Astrocyte (in vitro differentiated cells and primary cell): ENCODE data around the gene CEP41. TPM values are rescaled to one million over a fixed set of nuclear protein-coding genes. Genes with fewer than 3 reads are reported as not detected.

Experiments used
- DNase-seq: peaks from one replicate; pipeline ENCODE4 v3.0.0-alpha.2; 2010; ENCODE audit warnings: low read depth
- FAIRE-seq: peaks from 2 replicates; lab custom pipeline; 2011; peaks lifted over from hg19 to GRCh38; lab: Jason Lieb, UNC
- H2AFZ ChIP-seq: 2 replicates; pipeline ENCODE4 v1.6.0; 2012; ENCODE audit warnings: low read depth, low read length, inconsistent platforms
- H3K27ac ChIP-seq: 2 replicates; pipeline ENCODE4 v1.5.1; 2011; ENCODE audit warnings: low read depth, low read length, inconsistent platforms
- H3K27me3 ChIP-seq: 2 replicates; pipeline ENCODE4 v1.6.0; 2011; ENCODE audit warnings: low read length, inconsistent platforms; ENCODE audit not compliant: insufficient read depth
- H3K36me3 ChIP-seq: 2 replicates; pipeline ENCODE4 v1.5.1; 2011; ENCODE audit warnings: low read length, inconsistent platforms; ENCODE audit not compliant: insufficient read depth
- H3K4me1 ChIP-seq: 2 replicates; pipeline ENCODE4 v1.5.1; 2011; ENCODE audit warnings: low read length, inconsistent platforms; ENCODE audit not compliant: insufficient read depth
- H3K4me2 ChIP-seq: 2 replicates; pipeline ENCODE4 v1.6.0; 2012; ENCODE audit warnings: low read length, inconsistent platforms
- H3K4me3 ChIP-seq: 2 replicates; pipeline ENCODE4 v1.5.1; 2011; ENCODE audit warnings: low read depth, mild to moderate bottlenecking, low read length, inconsistent platforms; ENCODE audit not compliant: insufficient read depth
- H3K79me2 ChIP-seq: 2 replicates; pipeline ENCODE4 v1.6.0; 2012; ENCODE audit warnings: mild to moderate bottlenecking, low read length, inconsistent platforms; ENCODE audit not compliant: insufficient read depth
- H3K9ac ChIP-seq: 2 replicates; pipeline ENCODE4 v1.6.0; 2012; ENCODE audit warnings: mild to moderate bottlenecking, low read length, inconsistent platforms
- H3K9me3 ChIP-seq: 2 replicates; pipeline ENCODE4 v1.5.1; 2012; ENCODE audit warnings: low read depth, mild to moderate bottlenecking, low read length, inconsistent platforms; ENCODE audit not compliant: insufficient read depth
- H4K20me1 ChIP-seq: 2 replicates; pipeline ENCODE4 v1.6.0; 2012; ENCODE audit warnings: low read length, inconsistent platforms; ENCODE audit not compliant: insufficient read depth
- H3K27ac Mint-ChIP-seq: one replicate; pipeline ENCODE4 v1.8.0; 2021; ENCODE audit warnings: mild to moderate bottlenecking, mixed read lengths; ENCODE audit not compliant: unreplicated experiment
- H3K27me3 Mint-ChIP-seq: one replicate; pipeline ENCODE4 v1.8.0; 2021; ENCODE audit warnings: low read depth, mixed read lengths; ENCODE audit not compliant: unreplicated experiment
- H3K36me3 Mint-ChIP-seq: one replicate; pipeline ENCODE4 v1.8.0; 2021; ENCODE audit warnings: low read depth, mixed read lengths; ENCODE audit not compliant: unreplicated experiment
- H3K4me1 Mint-ChIP-seq: one replicate; pipeline ENCODE4 v1.8.0; 2021; ENCODE audit warnings: low read depth, mixed read lengths; ENCODE audit not compliant: unreplicated experiment
- H3K4me3 Mint-ChIP-seq: one replicate; pipeline ENCODE4 v1.8.0; 2021; ENCODE audit warnings: mild to moderate bottlenecking, moderate library complexity, mixed read lengths; ENCODE audit not compliant: unreplicated experiment
- H3K9me3 Mint-ChIP-seq: one replicate; pipeline ENCODE4 v1.8.0; 2021; ENCODE audit warnings: mild to moderate bottlenecking, mixed read lengths; ENCODE audit not compliant: unreplicated experiment
- CTCF ChIP-seq: IDR thresholded peaks from 2 replicates; pipeline ENCODE4 v1.5.1; 2011; ENCODE audit warnings: low read depth, mild to moderate bottlenecking, inconsistent platforms, low read length, moderate library complexity; ENCODE audit not compliant: insufficient read depth
- EZH2 ChIP-seq: IDR thresholded peaks from 2 replicates; pipeline ENCODE4 v1.6.1; 2012; ENCODE audit warnings: mild to moderate bottlenecking, low read length, inconsistent platforms; ENCODE audit not compliant: insufficient read depth
- total RNA-seq: library from RNA; stranded (reverse); gene quantifications from 2 replicates; pipeline ENCODE4 v1.2.1, GENCODE V29; 2021

The CEP41 gene
- total RNA-seq, 1 donor from 2014 or later, result 16.4 TPM

- Histone ChIP-seq H3K79me2 (no peaks in the 10 kb centered on the region), H3K4me3 (no peak overlapping the region), H3K27me3 (no peaks in the 10 kb centered on the region), H3K9ac (no peak overlapping the region), H3K4me1 (peaks cover 3% of the 10 kb centered on the region), H2AFZ (no peak overlapping the region), H3K36me3 (no peaks in the 10 kb centered on the region), H3K9me3 (no peaks in the 10 kb centered on the region), H3K27ac (no peak overlapping the region), H4K20me1 (no peaks in the 10 kb centered on the region), H3K4me2 (no peak overlapping the region)
- H3K27ac Mint-ChIP-seq, result no peak overlapping the region
- peaks cover 35% of the 10 kb centered on the region for H3K4me1 Mint-ChIP-seq
- FAIRE-seq, result no peak
- TF ChIP-seq EZH2, result no peak
- no peak for TF ChIP-seq CTCF
- peaks cover 3% of the 10 kb centered on the region for H3K36me3 Mint-ChIP-seq
- H3K4me3 Mint-ChIP-seq, result no peak overlapping the region
- H3K9me3 Mint-ChIP-seq, result no peaks in the 10 kb centered on the region
- no peak for DNase-seq
- no peaks in the 10 kb centered on the region for H3K27me3 Mint-ChIP-seq
Observed at GRCh38 chr7:130413201-130413600, 27.6 kb downstream of the CEP41 start.

- H3K4me1 ChIP-seq, result no peaks in the 10 kb centered on the region
- Mint-ChIP-seq H3K27ac (no peak overlapping the region), H3K4me1 (peaks cover 19% of the 10 kb centered on the region), H3K4me3 (no peak overlapping the region), H3K9me3 (no peaks in the 10 kb centered on the region), H3K27me3 (no peaks in the 10 kb centered on the region), H3K36me3 (peaks cover 3% of the 10 kb centered on the region)
- no peak overlapping the region for H3K4me3 ChIP-seq
- no peak overlapping the region for H3K9ac ChIP-seq
- H3K79me2 ChIP-seq, result no peaks in the 10 kb centered on the region
- no peaks in the 10 kb centered on the region for H3K9me3 ChIP-seq
- DNase-seq (no peak), FAIRE-seq (no peak)
- no peak overlapping the region for H2AFZ ChIP-seq
- TF ChIP-seq CTCF, result no peak
- no peak for TF ChIP-seq EZH2
- no peak overlapping the region for H3K4me2 ChIP-seq
- no peaks in the 10 kb centered on the region for H4K20me1 ChIP-seq
- no peaks in the 10 kb centered on the region for H3K36me3 ChIP-seq
- H3K27ac ChIP-seq, result no peak overlapping the region
- H3K27me3 ChIP-seq, result no peaks in the 10 kb centered on the region
Observed at GRCh38 chr7:130410868-130411541, 29.8 kb downstream of the CEP41 start.

- no peak overlapping the region for H3K9ac ChIP-seq
- H3K4me3 ChIP-seq, result no peak overlapping the region
- Mint-ChIP-seq H3K4me3 (no peak overlapping the region), H3K9me3 (no peaks in the 10 kb centered on the region), H3K4me1 (peaks cover 19% of the 10 kb centered on the region), H3K36me3 (peaks cover 3% of the 10 kb centered on the region), H3K27me3 (no peaks in the 10 kb centered on the region), H3K27ac (peak overlapping the region; percentile 70)
- H3K79me2 ChIP-seq, result no peaks in the 10 kb centered on the region
- H3K9me3 ChIP-seq, result no peaks in the 10 kb centered on the region
- H3K27me3 ChIP-seq, result no peaks in the 10 kb centered on the region
- no peaks in the 10 kb centered on the region for H4K20me1 ChIP-seq
- no peak overlapping the region for H3K27ac ChIP-seq
- H2AFZ ChIP-seq, result no peak overlapping the region
- no peaks in the 10 kb centered on the region for H3K36me3 ChIP-seq
- DNase-seq, result peak; percentile 44
- no peaks in the 10 kb centered on the region for H3K4me1 ChIP-seq
- FAIRE-seq, result no peak
- H3K4me2 ChIP-seq, result peak overlapping the region; percentile 12
- TF ChIP-seq CTCF, result no peak
- TF ChIP-seq EZH2, result no peak
Observed at GRCh38 chr7:130409712-130410072, 31.1 kb downstream of the CEP41 start.
